Caco-2 (cell line): ENCODE measurements around the gene AKT1. TPM values are rescaled to one million over a fixed set of nuclear protein-coding genes. Genes with fewer than 3 reads are reported as not detected.

ENCODE experiments used
- BruUV-seq: library from RNA; stranded (reverse); fragments of 400-500 nt; replicated peaks from 2 replicates; lab custom pipeline; 2021; lab: Mats Ljungman, UMichigan
- CTCF ChIA-PET: fragments of 300-600 bp; sonication (Branson Sonifier 250); formaldehyde crosslinking; loops from one replicate; lab custom pipeline; 2022; ENCODE audit warnings: antibody characterized with exemption; lab: Charles Lee
- POLR2A ChIA-PET: fragments of 300-600 bp; sonication (Branson Sonifier 250); formaldehyde crosslinking; loops from one replicate; lab custom pipeline; 2022; ENCODE audit warnings: antibody characterized with exemption; lab: Charles Lee
- DNase-seq, 2 experiments: peaks; one replicate each; pipeline versions ENCODE4 v3.0.0 to v3.0.0-alpha.2; 2020 to 2022
- H3K27me3 ChIP-seq: replicated peaks from 2 replicates; pipeline ENCODE4 v1.6.0; 2011; ENCODE audit warnings: low read length; ENCODE audit not compliant: control insufficient read depth, insufficient read depth
- H3K36me3 ChIP-seq: 2 replicates; pipeline ENCODE4 v1.5.1; 2011; ENCODE audit warnings: low read length; ENCODE audit not compliant: control insufficient read depth, insufficient read depth
- H3K4me1 ChIP-seq: fragments of 250-450 bp; sonication (Bioruptor Pico); 2 replicates; pipeline ENCODE4 v1.5.1; 2020; ENCODE audit warnings: mild to moderate bottlenecking
- H3K4me3 ChIP-seq: 2 replicates; pipeline ENCODE4 v1.5.1; 2011; ENCODE audit warnings: low read depth, mild to moderate bottlenecking, control low read depth, low read length
- H3K9me3 ChIP-seq: fragments of 250-450 bp; sonication (Bioruptor Pico); 2 replicates; pipeline ENCODE4 v1.5.1; 2020; ENCODE audit warnings: mild to moderate bottlenecking, moderate library complexity
- H3K27ac Mint-ChIP-seq: one replicate; pipeline ENCODE4 v1.8.0; 2022; ENCODE audit warnings: mixed read lengths; ENCODE audit not compliant: unreplicated experiment
- H3K27me3 Mint-ChIP-seq: one replicate; pipeline ENCODE4 v1.8.0; 2022; ENCODE audit warnings: mixed read lengths; ENCODE audit not compliant: insufficient read depth, unreplicated experiment
- H3K36me3 Mint-ChIP-seq: one replicate; pipeline ENCODE4 v1.8.0; 2022; ENCODE audit warnings: mild to moderate bottlenecking, mixed read lengths; ENCODE audit not compliant: insufficient read depth, unreplicated experiment
- H3K4me1 Mint-ChIP-seq: one replicate; pipeline ENCODE4 v1.8.0; 2022; ENCODE audit warnings: low read depth, mixed read lengths; ENCODE audit not compliant: unreplicated experiment
- H3K4me3 Mint-ChIP-seq: one replicate; pipeline ENCODE4 v1.8.0; 2022; ENCODE audit warnings: mild to moderate bottlenecking, moderate library complexity, mixed read lengths; ENCODE audit not compliant: unreplicated experiment
- H3K9me3 Mint-ChIP-seq: one replicate; pipeline ENCODE4 v1.8.0; 2022; ENCODE audit warnings: mixed read lengths; ENCODE audit not compliant: unreplicated experiment
- intact Hi-C: fragments of 100-400 bp; cut with micrococcal nuclease; formaldehyde crosslinking; loops from one replicate; pipeline ENCODE4 v1.10.0; 2022; ENCODE audit not compliant: unreplicated experiment
- total RNA-seq: library from RNA; stranded (reverse); gene quantifications from 2 replicates; pipeline ENCODE4 v1.2.3, GENCODE V29; 2022
- TF ChIP-seq, protein P1 (sequence below), 2 experiments: fragments of 200-600 bp in 1 of 2; IDR thresholded peaks; 1 replicate in 1 of 2; 2 replicates in 1 of 2; pipeline versions ENCODE4 v1.5.1 to v1.8.0; 2011 to 2022; ENCODE audit warnings: antibody characterized with exemption in 1 of 2, control low read depth in 1 of 2, inconsistent platforms in 1 of 2, low read depth in 1 of 2, low read length in 1 of 2, mild to moderate bottlenecking in 1 of 2, moderate library complexity in 1 of 2; ENCODE audit not compliant: insufficient read depth in 1 of 2, severe bottlenecking in 1 of 2, unreplicated experiment in 1 of 2

Gene AKT1
- total RNA-seq, 1 experiment from 2014 or later, result 110 TPM

DNA sequence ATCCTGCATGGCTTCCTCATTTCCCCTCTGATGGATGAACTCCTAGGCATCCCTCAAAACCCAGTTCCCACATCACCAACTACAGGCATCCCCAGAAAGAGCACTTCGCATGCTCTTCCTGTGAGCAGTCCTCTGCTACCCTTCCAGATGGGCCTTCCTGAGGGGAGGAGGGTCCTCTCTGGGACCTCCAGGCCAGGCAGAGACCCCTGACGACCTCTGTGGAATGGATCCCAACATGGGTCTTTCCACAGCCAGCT, 1.9 kb downstream of the AKT1 start:
- no peaks in the 10 kb centered on the region for H3K4me1 Mint-ChIP-seq
- intact Hi-C loops, result no loop called here
- BruUV-seq, result no TSS peak
- Histone ChIP-seq H3K36me3 (no peaks in the 10 kb centered on the region), H3K4me3 (no peak overlapping the region; the same call in 1 of the 2 replicates), H3K9me3 (no peaks in the 10 kb centered on the region), H3K27me3 (no peaks in the 10 kb centered on the region), H3K4me1 (peaks cover 35% of the 10 kb centered on the region)
- ChIA-PET POLR2A (no interaction called here), CTCF (interaction anchor here (1.5 kb wide), 1 partner anchor 33 kb away, joined by 9 read pairs; no protein-coding TSS in a partner anchor)
- H3K36me3 Mint-ChIP-seq, result peaks cover 5% of the 10 kb centered on the region
- DNase-seq, result no peak
- TF ChIP-seq, protein P1, sequence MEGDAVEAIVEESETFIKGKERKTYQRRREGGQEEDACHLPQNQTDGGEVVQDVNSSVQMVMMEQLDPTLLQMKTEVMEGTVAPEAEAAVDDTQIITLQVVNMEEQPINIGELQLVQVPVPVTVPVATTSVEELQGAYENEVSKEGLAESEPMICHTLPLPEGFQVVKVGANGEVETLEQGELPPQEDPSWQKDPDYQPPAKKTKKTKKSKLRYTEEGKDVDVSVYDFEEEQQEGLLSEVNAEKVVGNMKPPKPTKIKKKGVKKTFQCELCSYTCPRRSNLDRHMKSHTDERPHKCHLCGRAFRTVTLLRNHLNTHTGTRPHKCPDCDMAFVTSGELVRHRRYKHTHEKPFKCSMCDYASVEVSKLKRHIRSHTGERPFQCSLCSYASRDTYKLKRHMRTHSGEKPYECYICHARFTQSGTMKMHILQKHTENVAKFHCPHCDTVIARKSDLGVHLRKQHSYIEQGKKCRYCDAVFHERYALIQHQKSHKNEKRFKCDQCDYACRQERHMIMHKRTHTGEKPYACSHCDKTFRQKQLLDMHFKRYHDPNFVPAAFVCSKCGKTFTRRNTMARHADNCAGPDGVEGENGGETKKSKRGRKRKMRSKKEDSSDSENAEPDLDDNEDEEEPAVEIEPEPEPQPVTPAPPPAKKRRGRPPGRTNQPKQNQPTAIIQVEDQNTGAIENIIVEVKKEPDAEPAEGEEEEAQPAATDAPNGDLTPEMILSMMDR (IDR thresholded peaks at IDR 0.05; ENCODE audit: insufficient read depth in 1 of 2, low read depth in 1 of 2, low read length in 1 of 2, severe bottlenecking in 1 of 2, unreplicated experiment in 1 of 2), result no peak
- no peaks in the 10 kb centered on the region for H3K9me3 Mint-ChIP-seq
- H3K27me3 Mint-ChIP-seq, result no peaks in the 10 kb centered on the region
- peak overlapping the region; percentile 77 for H3K4me3 Mint-ChIP-seq
- no peak overlapping the region for H3K27ac Mint-ChIP-seq

DNA sequence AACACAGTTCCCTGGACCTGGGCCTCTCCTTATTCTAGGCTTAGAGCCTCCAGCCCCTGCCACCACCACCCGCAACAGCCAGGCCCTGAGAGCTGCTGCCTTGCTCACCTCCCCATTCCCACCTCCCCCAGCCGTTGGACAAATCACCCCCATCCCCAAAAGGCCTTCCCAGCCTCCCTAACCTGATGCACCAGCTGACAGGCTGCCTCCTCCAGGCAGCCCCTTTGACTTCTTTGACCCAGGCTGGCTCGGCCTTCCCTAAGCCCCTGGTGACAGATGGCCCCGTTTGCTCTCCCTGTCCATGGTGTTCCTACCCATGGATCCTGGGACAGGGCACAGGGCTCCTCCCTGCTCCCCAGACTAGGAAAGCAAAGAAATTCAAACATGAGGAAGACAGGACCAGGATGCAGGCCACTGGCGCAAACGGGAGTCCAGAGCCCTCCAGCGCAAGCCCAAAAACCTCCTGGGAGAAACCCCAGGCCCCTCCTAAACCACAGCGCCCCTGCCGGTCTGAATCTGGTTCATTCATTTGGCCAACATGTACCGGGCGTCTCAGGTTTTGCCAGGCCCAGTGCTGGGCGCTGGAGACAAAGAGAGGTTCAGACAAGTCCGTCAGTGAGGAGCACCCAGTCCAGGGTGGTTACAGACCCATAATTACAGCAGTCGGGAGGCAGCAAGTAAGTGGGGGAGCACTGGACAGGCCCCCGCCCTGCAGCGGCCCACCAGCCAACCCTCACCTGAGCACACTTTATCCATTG, 2.4 kb downstream of the AKT1 start:
- no peaks in the 10 kb centered on the region for H3K9me3 ChIP-seq
- ChIA-PET POLR2A (no interaction called here), CTCF (no interaction called here)
- no peak overlapping the region for H3K27ac Mint-ChIP-seq
- H3K27me3 ChIP-seq, result no peaks in the 10 kb centered on the region
- no peaks in the 10 kb centered on the region for H3K36me3 ChIP-seq
- H3K4me1 Mint-ChIP-seq, result no peaks in the 10 kb centered on the region
- H3K4me1 ChIP-seq, result peaks cover 33% of the 10 kb centered on the region
- peak overlapping the region; percentile 77 for H3K4me3 Mint-ChIP-seq
- intact Hi-C loops, result no loop called here
- TF ChIP-seq, protein P1 (IDR thresholded peaks at IDR 0.05; ENCODE audit: insufficient read depth in 1 of 2, low read depth in 1 of 2, low read length in 1 of 2, severe bottlenecking in 1 of 2, unreplicated experiment in 1 of 2), result no peak
- H3K27me3 Mint-ChIP-seq, result no peaks in the 10 kb centered on the region
- BruUV-seq, result no TSS peak
- no peaks in the 10 kb centered on the region for H3K9me3 Mint-ChIP-seq
- no peak for DNase-seq
- H3K36me3 Mint-ChIP-seq, result peaks cover 5% of the 10 kb centered on the region
- no peak overlapping the region for H3K4me3 ChIP-seq

DNA sequence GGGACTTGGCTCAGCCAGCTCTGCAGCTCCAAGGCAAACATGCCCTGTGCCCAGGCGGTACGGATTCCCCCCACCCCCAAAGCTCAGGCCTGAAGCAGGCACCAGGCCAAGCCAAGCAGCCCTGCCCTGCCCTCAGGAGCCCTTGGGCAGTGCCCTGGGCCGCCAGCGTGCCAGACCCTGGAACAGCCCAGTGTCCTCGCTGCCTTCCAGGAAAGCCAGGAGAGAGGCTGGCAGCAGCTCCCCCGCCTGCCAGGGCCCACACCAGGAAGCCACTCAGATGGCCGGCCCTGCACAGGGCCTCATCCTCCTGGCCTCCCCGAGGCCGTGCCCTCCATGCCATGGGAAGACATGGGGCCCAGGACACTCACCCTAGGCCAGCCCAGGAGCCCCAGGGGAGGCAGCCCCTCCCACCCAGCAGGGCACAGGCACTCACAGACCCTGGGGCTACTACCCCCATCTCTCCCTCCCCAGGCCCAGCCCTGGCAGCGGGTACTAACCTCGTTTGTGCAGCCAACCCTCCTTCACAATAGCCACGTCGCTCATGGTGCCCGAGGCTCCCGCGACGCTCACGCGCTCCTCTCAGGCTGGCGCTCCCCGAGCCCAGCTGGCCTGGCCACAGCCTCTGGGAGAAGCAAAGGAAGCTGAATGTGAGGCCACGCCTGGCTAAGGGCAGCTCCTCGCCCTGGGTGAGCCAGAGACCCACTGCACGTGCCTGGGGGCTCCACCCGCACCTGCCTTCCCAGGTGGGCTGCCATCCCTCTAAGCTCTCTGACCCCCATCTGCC, 3.3 kb downstream of the AKT1 start:
- peaks cover 24% of the 10 kb centered on the region for H3K4me1 ChIP-seq
- Mint-ChIP-seq H3K9me3 (no peaks in the 10 kb centered on the region), H3K27ac (no peak overlapping the region), H3K4me1 (no peaks in the 10 kb centered on the region), H3K27me3 (no peaks in the 10 kb centered on the region), H3K36me3 (peaks cover 6% of the 10 kb centered on the region), H3K4me3 (no peak overlapping the region)
- DNase-seq, result no peak
- intact Hi-C loops, result no loop called here
- BruUV-seq, result no TSS peak
- POLR2A ChIA-PET, result no interaction called here
- no peaks in the 10 kb centered on the region for H3K27me3 ChIP-seq
- CTCF ChIA-PET, result interaction anchor here (0.6 to 0.7 kb wide), 2 partner anchors 35 to 242 kb away, joined by 3 to 4 read pairs; no protein-coding TSS in a partner anchor
- H3K9me3 ChIP-seq, result no peaks in the 10 kb centered on the region
- no peaks in the 10 kb centered on the region for H3K36me3 ChIP-seq
- H3K4me3 ChIP-seq, result no peak overlapping the region
- TF ChIP-seq, protein P1 (IDR thresholded peaks at IDR 0.05; ENCODE audit: insufficient read depth in 1 of 2, low read depth in 1 of 2, low read length in 1 of 2, severe bottlenecking in 1 of 2, unreplicated experiment in 1 of 2), result no peak
